Esophagus squamous epithelium (tissue), 4 donors: ENCODE measurements around the gene PHTF2.
A peak's percentile ranks its signal among the peaks of the same experiment; 100 is the strongest.

Experiments used
- POLR2A ChIP-seq, 4 donors: fragments of 450-650 bp; IDR thresholded peaks; one replicate each; pipeline ENCODE4 v1.6.1; 2017; ENCODE audit warnings: antibody characterized with exemption in 4 of 4, mild to moderate bottlenecking in 4 of 4, moderate library complexity in 3 of 4
- TF ChIP-seq, protein P1 (sequence below), 6 experiments: fragments of 450-650 bp in 4 of 6; fragments of 200-600 bp in 2 of 6; sonication (generic) in 2 of 6; IDR thresholded peaks; one replicate each; pipeline ENCODE4 v1.5.1; 2016 to 2019; ENCODE audit warnings: antibody characterized with exemption in 6 of 6, mild to moderate bottlenecking in 4 of 6, moderate library complexity in 4 of 6

- no peak for TF ChIP-seq POLR2A (IDR thresholded peaks at IDR 0.05)
- TF ChIP-seq, protein P1, sequence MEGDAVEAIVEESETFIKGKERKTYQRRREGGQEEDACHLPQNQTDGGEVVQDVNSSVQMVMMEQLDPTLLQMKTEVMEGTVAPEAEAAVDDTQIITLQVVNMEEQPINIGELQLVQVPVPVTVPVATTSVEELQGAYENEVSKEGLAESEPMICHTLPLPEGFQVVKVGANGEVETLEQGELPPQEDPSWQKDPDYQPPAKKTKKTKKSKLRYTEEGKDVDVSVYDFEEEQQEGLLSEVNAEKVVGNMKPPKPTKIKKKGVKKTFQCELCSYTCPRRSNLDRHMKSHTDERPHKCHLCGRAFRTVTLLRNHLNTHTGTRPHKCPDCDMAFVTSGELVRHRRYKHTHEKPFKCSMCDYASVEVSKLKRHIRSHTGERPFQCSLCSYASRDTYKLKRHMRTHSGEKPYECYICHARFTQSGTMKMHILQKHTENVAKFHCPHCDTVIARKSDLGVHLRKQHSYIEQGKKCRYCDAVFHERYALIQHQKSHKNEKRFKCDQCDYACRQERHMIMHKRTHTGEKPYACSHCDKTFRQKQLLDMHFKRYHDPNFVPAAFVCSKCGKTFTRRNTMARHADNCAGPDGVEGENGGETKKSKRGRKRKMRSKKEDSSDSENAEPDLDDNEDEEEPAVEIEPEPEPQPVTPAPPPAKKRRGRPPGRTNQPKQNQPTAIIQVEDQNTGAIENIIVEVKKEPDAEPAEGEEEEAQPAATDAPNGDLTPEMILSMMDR (IDR thresholded peaks at IDR 0.05) = peak; percentile 70 to 86 (median 78)
Observed at GRCh38 chr7:77759294-77759889, 39.2 kb upstream of the PHTF2 start.
